Measurements from ENCODE around the gene ACAP3.

The ACAP3 gene

GRCh38 chr1:1344655-1345361 lies 37.1 kb upstream of the ACAP3 start:
- DNase-seq (ENCODE audit: insufficient read length, low spot score) (no peak), FAIRE-seq (no peak)
- TF ChIP-seq POLR2A (IDR thresholded peaks at IDR 0.05; ENCODE audit: low read depth, low read length) (no peak), TAF1 (IDR thresholded peaks at IDR 0.05; ENCODE audit: low read depth, low read length) (no peak), PAX5 (IDR thresholded peaks at IDR 0.05; ENCODE audit: insufficient read depth, low read length, severe bottlenecking) (no peak)

DNA sequence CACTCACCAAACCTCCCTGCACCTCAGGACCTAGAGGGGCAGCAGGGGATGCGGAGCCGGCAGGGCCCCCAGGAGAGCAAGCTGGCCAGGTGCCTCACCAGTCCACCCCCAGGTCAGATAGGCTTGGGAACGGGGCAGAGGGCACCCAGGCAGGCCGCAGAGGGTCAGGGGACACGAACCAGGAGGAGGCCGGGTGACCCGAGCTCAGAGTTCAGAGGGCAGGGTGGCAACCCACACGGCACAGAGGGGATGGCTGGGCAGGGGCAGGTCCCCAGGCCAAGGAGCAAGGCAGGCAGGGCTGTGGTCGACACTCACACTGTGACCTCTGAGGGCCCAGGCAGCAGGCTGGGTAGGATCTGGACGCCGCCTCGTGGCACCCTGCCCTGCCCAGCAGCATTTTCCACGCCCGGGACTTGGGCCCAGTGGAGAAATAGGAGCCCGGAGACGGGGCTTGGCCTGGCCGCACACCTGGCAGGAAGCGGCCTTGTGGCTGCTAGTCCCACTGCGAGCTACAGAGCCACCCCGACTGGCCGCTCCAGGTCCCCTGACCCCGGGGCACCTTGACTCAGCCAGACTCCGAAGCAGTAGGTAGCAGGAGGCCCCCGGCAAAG lies 36.2 kb upstream of the ACAP3 start:
- FAIRE-seq (no peak), DNase-seq (ENCODE audit: insufficient read length, low spot score) (no peak)
- TF ChIP-seq POLR2AphosphoS5 (IDR thresholded peaks at IDR 0.05; ENCODE audit: low read depth, low read length) (no peak), POU2F2 (IDR thresholded peaks at IDR 0.05; ENCODE audit: low read depth, low read length) (no peak), PAX5 (IDR thresholded peaks at IDR 0.05; ENCODE audit: insufficient read depth, low read length, severe bottlenecking) (no peak), POLR2A (IDR thresholded peaks at IDR 0.05; ENCODE audit: low read depth, low read length) (no peak), TAF1 (IDR thresholded peaks at IDR 0.05; ENCODE audit: low read depth, low read length) (no peak), SPI1 (IDR thresholded peaks at IDR 0.05; ENCODE audit: low read depth, low read length) (no peak)

- FAIRE-seq (no peak), DNase-seq (ENCODE audit: insufficient read length, low spot score) (no peak)
- TF ChIP-seq SPI1 (IDR thresholded peaks at IDR 0.05; ENCODE audit: low read depth, low read length) (no peak), TAF1 (IDR thresholded peaks at IDR 0.05; ENCODE audit: low read depth, low read length) (no peak), POU2F2 (IDR thresholded peaks at IDR 0.05; ENCODE audit: low read depth, low read length) (no peak)
Measured at GRCh38 chr1:1342584-1343115, 34.9 kb upstream of the ACAP3 start.

- no peak for DNase-seq (ENCODE audit: insufficient read length, low spot score)
- TF ChIP-seq TAF1 (IDR thresholded peaks at IDR 0.05; ENCODE audit: low read depth, low read length) = no peak
- no peak for TF ChIP-seq POLR2A (IDR thresholded peaks at IDR 0.05; ENCODE audit: low read depth, low read length)
- no peak for TF ChIP-seq PAX5 (IDR thresholded peaks at IDR 0.05; ENCODE audit: insufficient read depth, low read length, severe bottlenecking)
- no peak for TF ChIP-seq POLR2AphosphoS5 (IDR thresholded peaks at IDR 0.05; ENCODE audit: low read depth, low read length)
- TF ChIP-seq POU2F2 (IDR thresholded peaks at IDR 0.05; ENCODE audit: low read depth, low read length) = no peak
- TF ChIP-seq SPI1 (IDR thresholded peaks at IDR 0.05; ENCODE audit: low read depth, low read length) = no peak
- no peak for FAIRE-seq
Measured at GRCh38 chr1:1342061-1342562, 34.4 kb upstream of the ACAP3 start.

GRCh38 chr1:1341549-1342021 lies 33.9 kb upstream of the ACAP3 start:
- no peak for TF ChIP-seq SPI1 (IDR thresholded peaks at IDR 0.05; ENCODE audit: low read depth, low read length)
- TF ChIP-seq POLR2A (IDR thresholded peaks at IDR 0.05; ENCODE audit: low read depth, low read length) = no peak
- DNase-seq (ENCODE audit: insufficient read length, low spot score) = no peak
- FAIRE-seq = no peak

DNA sequence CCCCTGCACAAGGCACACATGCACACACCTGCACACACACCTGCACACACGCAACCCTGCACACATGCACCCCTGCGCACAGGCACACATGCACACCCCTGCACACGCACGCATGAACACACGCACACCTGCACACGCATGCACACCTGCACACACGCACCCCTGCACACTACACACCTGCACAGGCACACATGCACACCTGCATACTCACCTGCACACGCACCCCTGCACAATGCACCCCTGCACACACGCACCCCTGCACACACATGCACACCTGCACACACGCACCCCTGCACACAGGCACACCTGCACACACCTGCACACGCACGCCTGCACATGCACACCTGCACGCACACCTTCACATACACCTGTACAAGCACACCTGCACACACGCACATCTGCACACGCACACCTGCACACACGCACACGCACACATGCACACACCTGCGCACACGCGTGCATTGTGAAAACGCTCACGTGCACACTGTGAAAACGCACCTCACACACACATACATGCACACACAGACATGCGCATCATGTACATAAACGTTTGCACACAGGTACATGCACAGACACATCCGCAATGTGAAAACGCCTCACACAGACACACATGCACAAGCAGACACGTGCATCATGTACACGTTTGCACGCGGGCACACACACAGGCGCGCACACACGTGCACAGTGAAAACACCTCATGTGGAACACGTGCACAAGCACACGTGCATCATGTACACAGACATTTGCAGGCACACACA lies 33.2 kb upstream of the ACAP3 start:
- FAIRE-seq (peak; percentile 23), DNase-seq (ENCODE audit: insufficient read length, low spot score) (no peak)
- TF ChIP-seq POLR2A (IDR thresholded peaks at IDR 0.05; ENCODE audit: low read depth, low read length) = no peak
- no peak for TF ChIP-seq SPI1 (IDR thresholded peaks at IDR 0.05; ENCODE audit: low read depth, low read length)
- no peak; the same call in 1 of the 2 replicates for TF ChIP-seq POU2F2 (IDR thresholded peaks at IDR 0.05; ENCODE audit: low read depth, low read length)
- TF ChIP-seq TAF1 (IDR thresholded peaks at IDR 0.05; ENCODE audit: low read depth, low read length) = no peak
- TF ChIP-seq POLR2AphosphoS5 (IDR thresholded peaks at IDR 0.05; ENCODE audit: low read depth, low read length) = no peak
- no peak for TF ChIP-seq PAX5 (IDR thresholded peaks at IDR 0.05; ENCODE audit: insufficient read depth, low read length, severe bottlenecking)

GRCh38 chr1:1340185-1340584 lies 32.5 kb upstream of the ACAP3 start:
- FAIRE-seq = no peak
- no peak for TF ChIP-seq POU2F2 (IDR thresholded peaks at IDR 0.05; ENCODE audit: low read depth, low read length)
- no peak for TF ChIP-seq PAX5 (IDR thresholded peaks at IDR 0.05; ENCODE audit: insufficient read depth, low read length, severe bottlenecking)
- TF ChIP-seq POLR2A (IDR thresholded peaks at IDR 0.05; ENCODE audit: low read depth, low read length) = no peak
- no peak for DNase-seq (ENCODE audit: insufficient read length, low spot score)

GRCh38 chr1:1338278-1338677 lies 30.5 kb upstream of the ACAP3 start:
- no peak for DNase-seq (ENCODE audit: insufficient read length, low spot score)
- TF ChIP-seq POLR2A (IDR thresholded peaks at IDR 0.05; ENCODE audit: low read depth, low read length) (no peak), POU2F2 (IDR thresholded peaks at IDR 0.05; ENCODE audit: low read depth, low read length) (no peak), POLR2AphosphoS5 (IDR thresholded peaks at IDR 0.05; ENCODE audit: low read depth, low read length) (no peak), SPI1 (IDR thresholded peaks at IDR 0.05; ENCODE audit: low read depth, low read length) (no peak), TAF1 (IDR thresholded peaks at IDR 0.05; ENCODE audit: low read depth, low read length) (no peak), PAX5 (IDR thresholded peaks at IDR 0.05; ENCODE audit: insufficient read depth, low read length, severe bottlenecking) (no peak)
- FAIRE-seq = no peak

- DNase-seq (ENCODE audit: insufficient read length, low spot score) (peak; percentile 90), FAIRE-seq (peak; percentile 20)
- TF ChIP-seq POLR2AphosphoS5 (IDR thresholded peaks at IDR 0.05; ENCODE audit: low read depth, low read length) = no peak
- TF ChIP-seq POLR2A (IDR thresholded peaks at IDR 0.05; ENCODE audit: low read depth, low read length) = no peak
- TF ChIP-seq TAF1 (IDR thresholded peaks at IDR 0.05; ENCODE audit: low read depth, low read length) = no peak
- TF ChIP-seq SPI1 (IDR thresholded peaks at IDR 0.05; ENCODE audit: low read depth, low read length) = no peak
- no peak for TF ChIP-seq POU2F2 (IDR thresholded peaks at IDR 0.05; ENCODE audit: low read depth, low read length)
- no peak for TF ChIP-seq PAX5 (IDR thresholded peaks at IDR 0.05; ENCODE audit: insufficient read depth, low read length, severe bottlenecking)
Measured at GRCh38 chr1:1337793-1338147, 30.0 kb upstream of the ACAP3 start.
